ENCODE data around the gene MREG.

MREG gene

DNA sequence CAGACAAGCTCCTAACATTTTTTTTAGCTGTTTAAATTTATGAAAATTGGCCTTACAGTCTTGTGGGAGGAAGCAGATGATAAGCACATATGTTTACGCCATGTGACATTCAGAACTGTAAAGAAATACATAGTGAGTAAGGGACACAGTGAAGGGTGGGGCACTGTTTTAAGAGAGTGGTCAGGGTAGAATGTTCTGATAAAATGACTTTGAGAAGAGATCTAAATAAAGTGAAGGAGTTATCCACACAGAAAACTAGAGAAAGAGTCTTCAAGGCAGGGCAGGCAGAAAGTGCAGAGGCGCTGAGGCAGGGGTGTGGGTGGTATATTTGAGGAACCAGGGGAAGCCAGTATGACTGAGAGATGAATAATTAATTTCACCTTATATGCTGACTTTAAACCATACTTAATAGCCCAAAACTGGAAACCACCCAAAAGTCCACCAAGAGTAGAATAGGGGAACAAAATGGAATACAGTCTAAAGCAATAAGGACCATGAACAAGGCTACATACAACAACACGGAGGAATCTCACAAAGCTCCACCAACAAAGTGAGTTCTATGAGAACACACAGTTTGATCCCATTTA, 8.6 kb downstream of the MREG start:
- H3K4me3 ChIP-seq (ENCODE audit: low read length): no peak overlapping the region
- TF ChIP-seq, protein P1, sequence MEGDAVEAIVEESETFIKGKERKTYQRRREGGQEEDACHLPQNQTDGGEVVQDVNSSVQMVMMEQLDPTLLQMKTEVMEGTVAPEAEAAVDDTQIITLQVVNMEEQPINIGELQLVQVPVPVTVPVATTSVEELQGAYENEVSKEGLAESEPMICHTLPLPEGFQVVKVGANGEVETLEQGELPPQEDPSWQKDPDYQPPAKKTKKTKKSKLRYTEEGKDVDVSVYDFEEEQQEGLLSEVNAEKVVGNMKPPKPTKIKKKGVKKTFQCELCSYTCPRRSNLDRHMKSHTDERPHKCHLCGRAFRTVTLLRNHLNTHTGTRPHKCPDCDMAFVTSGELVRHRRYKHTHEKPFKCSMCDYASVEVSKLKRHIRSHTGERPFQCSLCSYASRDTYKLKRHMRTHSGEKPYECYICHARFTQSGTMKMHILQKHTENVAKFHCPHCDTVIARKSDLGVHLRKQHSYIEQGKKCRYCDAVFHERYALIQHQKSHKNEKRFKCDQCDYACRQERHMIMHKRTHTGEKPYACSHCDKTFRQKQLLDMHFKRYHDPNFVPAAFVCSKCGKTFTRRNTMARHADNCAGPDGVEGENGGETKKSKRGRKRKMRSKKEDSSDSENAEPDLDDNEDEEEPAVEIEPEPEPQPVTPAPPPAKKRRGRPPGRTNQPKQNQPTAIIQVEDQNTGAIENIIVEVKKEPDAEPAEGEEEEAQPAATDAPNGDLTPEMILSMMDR (conservative IDR thresholded peaks at IDR 0.05; ENCODE audit: low read depth, low read length): no peak
- no peak for DNase-seq (ENCODE audit: low read depth)

DNA sequence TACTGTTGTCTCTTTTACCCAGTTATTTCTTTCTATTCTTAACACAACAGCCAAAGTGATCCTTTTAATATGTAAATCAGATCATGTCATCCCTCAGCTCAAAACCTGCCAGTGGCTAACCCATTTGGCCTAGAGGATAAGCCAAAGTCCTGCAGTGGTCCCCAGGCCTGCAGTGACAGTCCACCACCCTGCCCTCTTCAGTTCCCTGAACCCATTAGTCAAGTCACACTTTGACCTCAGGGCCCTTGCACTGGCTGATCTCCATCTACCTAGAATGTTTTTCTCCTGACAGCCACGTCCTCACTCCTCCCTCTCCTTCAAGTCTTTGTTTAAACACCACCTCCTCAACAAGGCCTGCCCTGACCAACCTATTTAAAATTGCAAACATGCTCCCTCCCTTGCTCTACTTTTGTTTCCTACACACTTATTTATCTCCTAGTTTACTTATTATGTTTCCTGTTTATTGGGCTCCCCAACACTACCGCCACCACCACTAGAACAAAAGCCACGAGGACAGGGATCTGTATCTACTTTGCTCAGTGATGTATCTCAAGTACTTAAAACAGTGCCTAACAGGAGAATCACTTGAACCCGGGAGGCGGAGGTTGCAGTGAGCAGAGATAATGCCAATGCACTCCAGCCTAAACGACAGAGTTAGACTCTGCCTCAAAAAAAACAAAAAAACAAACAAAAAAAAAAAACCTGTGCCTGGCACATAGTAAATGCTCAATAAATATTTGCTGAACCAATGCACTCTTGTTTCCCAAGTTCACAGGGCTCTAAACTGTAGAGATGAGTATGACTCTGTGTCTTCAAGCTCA, 9.3 kb downstream of the MREG start:
- no peak overlapping the region for H3K4me3 ChIP-seq (ENCODE audit: low read length)

DNA sequence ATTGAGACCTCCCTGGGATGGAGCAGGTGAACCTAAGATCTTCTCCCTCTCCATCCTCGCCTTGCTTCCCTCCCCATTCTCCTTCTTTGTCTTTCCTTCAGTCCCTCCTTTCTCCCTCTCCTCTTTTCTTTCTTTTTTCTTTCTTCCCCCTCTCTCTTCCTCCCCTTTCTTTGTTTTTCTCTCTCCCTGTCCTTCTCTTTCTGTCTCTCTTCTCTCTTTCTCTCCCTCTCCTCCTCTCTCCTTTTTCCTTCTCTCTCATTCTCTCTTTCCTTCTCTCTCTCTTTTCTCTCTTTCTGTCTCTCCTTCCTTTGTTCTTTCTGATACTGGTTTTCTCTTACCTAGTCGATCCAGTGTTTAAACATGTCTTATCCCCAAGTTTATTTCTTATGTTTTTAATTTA, 10.7 kb downstream of the MREG start:
- no peak overlapping the region for H3K4me3 ChIP-seq (ENCODE audit: low read length)
- TF ChIP-seq, protein P1 (conservative IDR thresholded peaks at IDR 0.05; ENCODE audit: low read depth, low read length): no peak
- no peak for DNase-seq (ENCODE audit: low read depth)

More for the DNA sequence above, 9.3 kb downstream of the MREG start:
- TF ChIP-seq, protein P1 (conservative IDR thresholded peaks at IDR 0.05; ENCODE audit: low read depth, low read length): no peak
- no peak for DNase-seq (ENCODE audit: low read depth)

DNA sequence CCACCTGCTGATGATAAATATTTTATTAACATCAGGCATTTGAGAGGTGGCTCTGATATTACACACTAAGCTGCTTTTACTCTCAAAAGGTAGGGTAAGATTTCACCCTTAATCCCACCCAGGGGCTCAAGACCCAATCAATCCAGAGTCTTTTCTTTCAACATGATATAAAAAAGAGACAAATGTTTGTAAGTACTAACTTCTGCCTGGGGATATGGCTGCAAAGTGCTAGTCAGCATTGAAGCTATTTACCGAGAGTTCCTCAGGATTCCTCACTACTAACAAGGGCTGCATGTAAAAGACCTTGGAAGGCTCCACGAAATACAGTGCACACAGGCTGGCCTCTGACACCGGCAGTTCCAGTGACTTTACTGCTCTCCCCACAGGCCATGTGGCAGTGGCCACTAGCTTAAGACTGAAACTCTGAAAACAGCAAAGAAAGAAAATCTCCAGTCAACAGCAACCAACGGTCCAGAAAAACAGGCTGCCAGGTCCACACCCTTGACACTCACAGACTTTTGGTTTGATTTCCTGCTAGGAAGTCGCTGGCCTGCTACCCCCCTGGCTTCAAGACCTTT, 11.2 kb downstream of the MREG start:
- H3K4me3 ChIP-seq (ENCODE audit: low read length): no peak overlapping the region
- DNase-seq (ENCODE audit: low read depth): no peak
- TF ChIP-seq, protein P1 (conservative IDR thresholded peaks at IDR 0.05; ENCODE audit: low read depth, low read length): no peak

DNA sequence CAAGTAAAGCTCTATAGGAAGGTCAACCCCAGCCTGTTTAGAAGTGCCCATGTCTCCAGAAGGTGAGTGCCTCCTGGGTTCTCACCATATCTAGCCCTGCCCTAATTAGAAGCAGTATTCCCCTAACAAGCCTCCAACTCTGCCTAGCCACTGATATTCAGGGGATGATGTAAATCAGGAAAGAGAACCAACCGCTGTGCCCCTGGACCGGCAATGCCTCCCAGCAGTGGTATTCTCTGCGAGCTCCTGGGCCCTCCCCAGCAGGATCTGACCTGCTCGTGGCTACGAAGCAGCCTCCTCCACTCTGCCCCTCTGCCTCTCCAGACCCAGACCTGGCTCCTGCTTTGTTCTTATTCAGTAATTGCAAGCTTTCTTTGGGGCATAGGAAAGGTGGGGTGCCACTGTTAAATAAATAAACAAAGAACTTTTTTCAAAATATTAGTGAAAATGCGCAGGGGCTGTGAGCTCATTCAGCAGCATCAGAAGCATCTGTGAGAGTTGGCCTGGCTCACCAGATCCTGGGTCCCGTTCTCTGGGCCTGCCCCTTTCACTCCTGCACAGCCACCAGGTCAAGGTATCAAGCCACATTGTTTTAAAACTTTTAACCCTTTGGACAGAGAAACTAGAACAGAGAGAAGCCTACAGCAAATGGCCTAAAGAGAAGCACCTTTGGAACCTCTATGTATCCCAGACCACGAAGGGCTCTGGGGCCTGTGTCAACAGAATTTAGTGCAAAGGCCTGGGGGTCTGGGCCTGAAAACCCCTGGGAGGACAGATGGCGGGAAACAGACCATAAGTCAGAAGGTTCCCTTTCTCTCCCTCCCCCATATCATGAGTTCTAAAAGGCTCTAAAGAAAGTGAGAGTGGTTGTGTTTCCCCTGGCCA, 11.9 kb downstream of the MREG start:
- H3K4me3 ChIP-seq (ENCODE audit: low read length): no peak overlapping the region
- TF ChIP-seq, protein P1 (conservative IDR thresholded peaks at IDR 0.05; ENCODE audit: low read depth, low read length): no peak
- no peak for DNase-seq (ENCODE audit: low read depth)

DNA sequence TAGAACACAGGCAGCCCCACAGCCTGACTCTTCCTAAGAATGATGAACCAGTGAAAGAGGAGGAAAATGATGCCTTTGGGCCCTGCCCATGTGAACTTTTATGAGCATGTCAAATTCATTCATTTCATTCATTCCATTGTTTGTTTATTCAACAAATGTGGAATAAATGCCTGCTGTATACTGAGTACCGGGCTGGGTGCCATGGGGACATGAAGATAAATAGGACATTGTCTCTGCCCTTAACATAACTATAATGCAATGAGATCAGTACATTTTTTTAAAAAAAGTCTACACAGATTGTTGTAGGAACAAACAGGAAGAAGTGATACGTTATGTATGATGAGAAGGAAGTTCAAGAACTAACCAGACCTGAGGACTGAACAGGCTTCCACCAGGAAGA, 14.7 kb downstream of the MREG start:
- no peak overlapping the region for H3K4me3 ChIP-seq (ENCODE audit: low read length)
- TF ChIP-seq, protein P1 (conservative IDR thresholded peaks at IDR 0.05; ENCODE audit: low read depth, low read length): no peak
- DNase-seq (ENCODE audit: low read depth): no peak
